HG03520 (cell line): ENCODE data around the gene NLRP6.

Source experiments
- ATAC-seq: cut with Tn5 transposase; IDR thresholded peaks from one replicate; pipeline ENCODE4 v1.9.1; 2021; ENCODE audit warnings: mild to moderate bottlenecking, moderate library complexity; ENCODE audit not compliant: unreplicated experiment

The NLRP6 gene

GRCh38 chr11:255816-256215 lies 22.4 kb upstream of the NLRP6 start:
- ATAC-seq: no peak

GRCh38 chr11:256952-257737 lies 21.1 kb upstream of the NLRP6 start:
- no peak for ATAC-seq

- ATAC-seq: no peak
Measured at GRCh38 chr11:257766-258493, 20.3 kb upstream of the NLRP6 start.

- no peak for ATAC-seq
Measured at GRCh38 chr11:259413-259812, 18.8 kb upstream of the NLRP6 start.

- ATAC-seq: no peak
Measured at GRCh38 chr11:261624-262023, 16.6 kb upstream of the NLRP6 start.

GRCh38 chr11:266676-267439 lies 11.3 kb upstream of the NLRP6 start:
- no peak for ATAC-seq

GRCh38 chr11:267491-267994 lies 10.7 kb upstream of the NLRP6 start:
- ATAC-seq: no peak

- peak; percentile 35 for ATAC-seq
Measured at GRCh38 chr11:268716-269145, 9.5 kb upstream of the NLRP6 start.

- peak; percentile 59 for ATAC-seq
Measured at GRCh38 chr11:269146-269890, 8.9 kb upstream of the NLRP6 start.

GRCh38 chr11:270451-271318 lies 7.5 kb upstream of the NLRP6 start:
- ATAC-seq: no peak

GRCh38 chr11:271319-271715 lies 6.9 kb upstream of the NLRP6 start:
- ATAC-seq: no peak

- ATAC-seq: no peak
Measured at GRCh38 chr11:272195-272930, 5.8 kb upstream of the NLRP6 start.

- no peak for ATAC-seq
Measured at GRCh38 chr11:272931-273198, 5.3 kb upstream of the NLRP6 start.

- no peak for ATAC-seq
Measured at GRCh38 chr11:276219-276618, 2.0 kb upstream of the NLRP6 start.

GRCh38 chr11:279040-279965 lies 1.1 kb downstream of the NLRP6 start:
- no peak for ATAC-seq

- ATAC-seq: no peak
Measured at GRCh38 chr11:279966-280705, 1.9 kb downstream of the NLRP6 start.

GRCh38 chr11:280706-281485 lies 2.7 kb downstream of the NLRP6 start:
- ATAC-seq: no peak
